ENCODE results near the gene LYPD6B.

LYPD6B gene

GRCh38 chr2:149080099-149080498 lies 41.6 kb downstream of the LYPD6B start:
- DNase-seq = no peak

GRCh38 chr2:149080971-149081370 lies 42.5 kb downstream of the LYPD6B start:
- DNase-seq = no peak

- no peak for DNase-seq
Observed at GRCh38 chr2:149082079-149082478, 43.6 kb downstream of the LYPD6B start.

GRCh38 chr2:149082735-149083134 lies 44.2 kb downstream of the LYPD6B start:
- DNase-seq = no peak

GRCh38 chr2:149084924-149085795 lies 46.7 kb downstream of the LYPD6B start:
- no peak for DNase-seq

GRCh38 chr2:149087751-149088150 lies 49.3 kb downstream of the LYPD6B start:
- no peak for DNase-seq

- no peak for DNase-seq
Observed at GRCh38 chr2:149089068-149089467, 50.6 kb downstream of the LYPD6B start.

GRCh38 chr2:149090706-149091105 lies 52.2 kb downstream of the LYPD6B start:
- DNase-seq = no peak

GRCh38 chr2:149093579-149093978 lies 55.1 kb downstream of the LYPD6B start:
- no peak for DNase-seq

GRCh38 chr2:149094217-149095015 lies 55.9 kb downstream of the LYPD6B start:
- no peak for DNase-seq

- DNase-seq = no peak
Observed at GRCh38 chr2:149098701-149099100, 60.2 kb downstream of the LYPD6B start.

GRCh38 chr2:149099298-149099697 lies 60.8 kb downstream of the LYPD6B start:
- no peak for DNase-seq

GRCh38 chr2:149100739-149101699 lies 62.5 kb downstream of the LYPD6B start:
- DNase-seq = no peak

- no peak for DNase-seq
Observed at GRCh38 chr2:149101818-149102217, 63.3 kb downstream of the LYPD6B start.

GRCh38 chr2:149103081-149103620 lies 64.7 kb downstream of the LYPD6B start:
- no peak for DNase-seq

GRCh38 chr2:149104221-149104620 lies 65.7 kb downstream of the LYPD6B start:
- DNase-seq = no peak

- DNase-seq = no peak
Observed at GRCh38 chr2:149112068-149112467, 73.6 kb downstream of the LYPD6B start.

GRCh38 chr2:149112713-149113112 lies 74.2 kb downstream of the LYPD6B start:
- no peak for DNase-seq

- DNase-seq = no peak
Observed at GRCh38 chr2:149115781-149116180, 77.3 kb downstream of the LYPD6B start.

GRCh38 chr2:149119368-149119767 lies 80.9 kb downstream of the LYPD6B start:
- DNase-seq = no peak

- DNase-seq = no peak
Observed at GRCh38 chr2:149122516-149122915, 84.0 kb downstream of the LYPD6B start.

- no peak for DNase-seq
Observed at GRCh38 chr2:149125031-149125725, 86.7 kb downstream of the LYPD6B start.

Measured in activated naive CD4-positive, alpha-beta T cell treated with Interleukin-2 at 50 U/mL for 16 hours (primary cell).